Activated CD4-positive, alpha-beta T cell treated with anti-CD3 and anti-CD28 coated beads for 48 hours (primary cell): ENCODE measurements around the gene TBCE.
"Not testable (repeated sequence)": the region's sequence is repeated elsewhere in the genome, so short reads cannot be mapped to it uniquely, and the experiment has no call there.

Experiments
- DNase-seq: peaks from one replicate; pipeline ENCODE4 v3.0.0-alpha.2; 2020

Gene TBCE

GRCh38 chr1:235457856-235458255, 90.6 kb downstream of the TBCE start:
- not testable (repeated sequence) for DNase-seq

GRCh38 chr1:235460770-235461169, 93.5 kb downstream of the TBCE start:
- no peak for DNase-seq

GRCh38 chr1:235461954-235462353, 94.7 kb downstream of the TBCE start:
- DNase-seq = no peak

GRCh38 chr1:235462832-235463231, 95.6 kb downstream of the TBCE start:
- DNase-seq = not testable (repeated sequence)

GRCh38 chr1:235465066-235465465, 97.8 kb downstream of the TBCE start:
- DNase-seq = no peak

- no peak for DNase-seq
These were observed 100.8 kb downstream of the TBCE start for GRCh38 chr1:235468004-235468403.

- no peak for DNase-seq
These were observed 101.7 kb downstream of the TBCE start for GRCh38 chr1:235468970-235469369.

GRCh38 chr1:235469897-235470296, 102.7 kb downstream of the TBCE start:
- DNase-seq = not testable (repeated sequence)

GRCh38 chr1:235470741-235471439, 103.7 kb downstream of the TBCE start:
- DNase-seq = no peak

GRCh38 chr1:235473806-235474205, 106.6 kb downstream of the TBCE start:
- no peak for DNase-seq

- DNase-seq = no peak
These were observed 115.9 kb downstream of the TBCE start for GRCh38 chr1:235483090-235483489.

GRCh38 chr1:235485558-235485957, 118.3 kb downstream of the TBCE start:
- no peak for DNase-seq

- DNase-seq = no peak
These were observed 119.1 kb downstream of the TBCE start for GRCh38 chr1:235486321-235486720.

GRCh38 chr1:235491644-235492043, 124.4 kb downstream of the TBCE start:
- DNase-seq = no peak

GRCh38 chr1:235494531-235494930, 127.3 kb downstream of the TBCE start:
- DNase-seq = no peak

GRCh38 chr1:235495030-235495429, 127.8 kb downstream of the TBCE start:
- DNase-seq = no peak

GRCh38 chr1:235495551-235495950, 128.3 kb downstream of the TBCE start:
- DNase-seq = no peak

GRCh38 chr1:235500971-235501540, 133.8 kb downstream of the TBCE start:
- DNase-seq = no peak
